ENCODE measurements around the gene TUBGCP3.

DNA sequence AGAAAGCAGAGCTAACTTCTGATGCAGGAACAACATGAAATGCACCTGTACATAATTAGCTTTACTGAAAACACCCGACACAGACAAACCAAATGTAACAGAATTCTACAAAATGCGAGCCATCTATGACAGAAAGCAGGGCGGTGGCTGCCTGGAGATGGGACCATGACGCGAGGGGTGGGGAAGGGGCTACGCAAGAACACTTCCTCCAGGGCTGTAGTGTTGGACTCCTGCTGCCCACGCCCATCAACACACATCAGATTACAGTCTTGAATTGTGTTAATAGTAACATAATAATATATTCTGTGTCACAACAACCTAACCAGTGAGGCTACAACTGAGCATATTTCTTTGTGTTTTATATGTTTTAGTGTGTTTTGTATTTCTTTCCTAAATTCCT lies 108.6 kb downstream of the TUBGCP3 start:
- no peak for TF ChIP-seq CTCF (IDR thresholded peaks at IDR 0.05 in 8 of 11, conservative IDR thresholded peaks at IDR 0.05 in 3 of 11)
- no peak for TF ChIP-seq POLR2A (IDR thresholded peaks at IDR 0.05)
- no peak for TF ChIP-seq POLR2AphosphoS5 (IDR thresholded peaks at IDR 0.05)

All from spleen (tissue), 7 donors.